Measurements from ENCODE around the gene SLC2A10. TPM values are rescaled to one million over a fixed set of nuclear protein-coding genes. Genes with fewer than 3 reads are reported as not detected.
"Not testable (repeated sequence)": the region's sequence is repeated elsewhere in the genome, so short reads cannot be mapped to it uniquely, and the experiment has no call there.

The SLC2A10 gene
- total and polyA plus RNA-seq, 2 experiments from 2014 or later, result 9.9 to 15.6 TPM

GRCh38 chr20:46672543-46673148 is 36.8 kb upstream of the SLC2A10 start:
- Histone ChIP-seq H3K4me3 (no peak overlapping the region), H3K27ac (no peak overlapping the region), H3K4me1 (ENCODE audit: low read depth) (no peaks in the 10 kb centered on the region), H3K27me3 (no peaks in the 10 kb centered on the region), H3K9me3 (ENCODE audit: low read depth) (no peaks in the 10 kb centered on the region), H3K36me3 (no peaks in the 10 kb centered on the region)
- no peak for DNase-seq (ENCODE audit: low read depth in 1 of 2, low spot score in 1 of 2)
- TF ChIP-seq CTCF (IDR thresholded peaks at IDR 0.05; ENCODE audit: low read depth, low read length), result no peak

- TF ChIP-seq CTCF (IDR thresholded peaks at IDR 0.05; ENCODE audit: low read depth, low read length), result no peak
These were observed 35.8 kb upstream of the SLC2A10 start for GRCh38 chr20:46673394-46674252.

GRCh38 chr20:46674253-46675083 is 35.0 kb upstream of the SLC2A10 start:
- no peaks in the 10 kb centered on the region for H3K27me3 ChIP-seq
- H3K27ac ChIP-seq, result no peak overlapping the region
- H3K4me1 ChIP-seq (ENCODE audit: low read depth), result no peaks in the 10 kb centered on the region
- H3K9me3 ChIP-seq (ENCODE audit: low read depth), result no peaks in the 10 kb centered on the region
- no peak for TF ChIP-seq CTCF (IDR thresholded peaks at IDR 0.05; ENCODE audit: low read depth, low read length)
- DNase-seq (ENCODE audit: low read depth in 1 of 2, low spot score in 1 of 2), result no peak
- H3K36me3 ChIP-seq, result no peaks in the 10 kb centered on the region
- H3K4me3 ChIP-seq, result no peak overlapping the region

More at GRCh38 chr20:46673394-46674252, 35.8 kb upstream of the SLC2A10 start:
- Histone ChIP-seq H3K27ac (no peak overlapping the region), H3K36me3 (no peaks in the 10 kb centered on the region), H3K4me3 (no peak overlapping the region), H3K4me1 (ENCODE audit: low read depth) (no peaks in the 10 kb centered on the region), H3K9me3 (ENCODE audit: low read depth) (no peaks in the 10 kb centered on the region), H3K27me3 (no peaks in the 10 kb centered on the region)
- DNase-seq (ENCODE audit: low read depth in 1 of 2, low spot score in 1 of 2), result no peak

GRCh38 chr20:46676649-46677316 is 32.7 kb upstream of the SLC2A10 start:
- not testable (repeated sequence) for H3K27ac ChIP-seq; H3K9me3 ChIP-seq (ENCODE audit: low read depth); H3K4me1 ChIP-seq (ENCODE audit: low read depth); H3K36me3 ChIP-seq; DNase-seq (ENCODE audit: low read depth in 1 of 2, low spot score in 1 of 2); H3K4me3 ChIP-seq; H3K27me3 ChIP-seq

GRCh38 chr20:46677608-46678007 is 31.8 kb upstream of the SLC2A10 start:
- no peaks in the 10 kb centered on the region for H3K4me1 ChIP-seq (ENCODE audit: low read depth)
- no peaks in the 10 kb centered on the region for H3K36me3 ChIP-seq
- no peak overlapping the region for H3K27ac ChIP-seq
- TF ChIP-seq CTCF (IDR thresholded peaks at IDR 0.05; ENCODE audit: low read depth, low read length), result no peak
- no peaks in the 10 kb centered on the region for H3K27me3 ChIP-seq
- H3K9me3 ChIP-seq (ENCODE audit: low read depth), result no peaks in the 10 kb centered on the region
- H3K4me3 ChIP-seq, result no peak overlapping the region
- DNase-seq (ENCODE audit: low read depth in 1 of 2, low spot score in 1 of 2), result no peak

Measured in cardiac muscle cell (in vitro differentiated cells and primary cell).